ENCODE data around the gene IQUB.

DNA sequence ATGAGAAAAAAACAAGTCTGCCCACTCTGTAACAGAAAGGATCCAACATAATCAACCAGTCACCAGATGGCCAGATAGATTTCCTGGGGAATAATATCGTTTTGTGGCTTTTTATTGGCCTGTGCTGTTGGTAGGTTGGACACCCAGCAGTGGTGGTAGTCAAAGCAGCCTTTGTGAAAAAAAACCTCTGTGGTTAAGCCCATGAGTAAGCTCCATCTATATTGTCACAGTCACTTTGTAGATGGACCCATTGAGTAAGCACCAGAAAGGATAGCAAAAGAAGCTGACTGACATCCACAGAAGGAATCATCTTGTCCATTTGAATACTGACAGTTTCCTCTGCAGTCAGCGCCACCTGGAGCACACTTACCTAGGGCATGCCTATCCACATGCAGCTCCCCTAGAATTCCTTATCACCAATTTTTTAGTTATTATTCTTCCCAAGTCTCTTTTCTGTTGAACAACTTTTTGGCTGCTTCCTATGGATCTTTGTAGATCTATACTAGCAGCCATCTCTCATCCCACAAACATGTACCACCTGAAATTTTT lies 96.9 kb downstream of the IQUB start:
- TF ChIP-seq, protein P1, sequence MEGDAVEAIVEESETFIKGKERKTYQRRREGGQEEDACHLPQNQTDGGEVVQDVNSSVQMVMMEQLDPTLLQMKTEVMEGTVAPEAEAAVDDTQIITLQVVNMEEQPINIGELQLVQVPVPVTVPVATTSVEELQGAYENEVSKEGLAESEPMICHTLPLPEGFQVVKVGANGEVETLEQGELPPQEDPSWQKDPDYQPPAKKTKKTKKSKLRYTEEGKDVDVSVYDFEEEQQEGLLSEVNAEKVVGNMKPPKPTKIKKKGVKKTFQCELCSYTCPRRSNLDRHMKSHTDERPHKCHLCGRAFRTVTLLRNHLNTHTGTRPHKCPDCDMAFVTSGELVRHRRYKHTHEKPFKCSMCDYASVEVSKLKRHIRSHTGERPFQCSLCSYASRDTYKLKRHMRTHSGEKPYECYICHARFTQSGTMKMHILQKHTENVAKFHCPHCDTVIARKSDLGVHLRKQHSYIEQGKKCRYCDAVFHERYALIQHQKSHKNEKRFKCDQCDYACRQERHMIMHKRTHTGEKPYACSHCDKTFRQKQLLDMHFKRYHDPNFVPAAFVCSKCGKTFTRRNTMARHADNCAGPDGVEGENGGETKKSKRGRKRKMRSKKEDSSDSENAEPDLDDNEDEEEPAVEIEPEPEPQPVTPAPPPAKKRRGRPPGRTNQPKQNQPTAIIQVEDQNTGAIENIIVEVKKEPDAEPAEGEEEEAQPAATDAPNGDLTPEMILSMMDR (IDR thresholded peaks at IDR 0.05), result no peak
- TF ChIP-seq POLR2A (IDR thresholded peaks at IDR 0.05), result no peak

Data from Peyer's patch (tissue), 4 donors.